Measurements from ENCODE around the gene CUTA.
"Not testable (repeated sequence)": the region's sequence is repeated elsewhere in the genome, so short reads cannot be mapped to it uniquely, and the experiment has no call there.

The CUTA gene

DNA sequence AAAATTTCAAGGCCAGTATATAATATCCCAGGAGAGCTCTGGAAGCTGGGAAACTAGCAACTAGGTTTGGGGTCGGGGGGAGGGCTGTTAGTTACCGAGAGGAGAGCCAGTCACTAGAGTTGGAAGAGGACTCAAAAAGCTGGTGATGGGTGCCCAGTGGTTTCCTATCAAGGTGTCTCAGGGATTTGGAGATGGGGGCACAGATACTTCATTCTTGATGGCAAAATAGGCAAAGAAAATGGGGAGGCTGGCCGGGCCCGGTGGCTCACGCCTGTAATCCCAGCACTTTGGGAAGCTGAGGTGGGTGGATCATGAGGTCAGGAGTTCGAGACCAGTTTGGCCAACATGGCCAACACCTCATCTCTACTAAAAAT, 6.3 kb downstream of the CUTA start:
- Histone ChIP-seq H3K27me3 (ENCODE audit: low read depth) (no peaks in the 10 kb centered on the region), H3K9me3 (no peaks in the 10 kb centered on the region), H3K36me3 (replicated peaks) (peaks cover 45% of the 10 kb centered on the region), H3K4me1 (peaks cover 12% of the 10 kb centered on the region), H3K4me3 (peak overlapping the region; percentile 46)
- in situ Hi-C loops (cut with MboI; ENCODE audit: low sequenced_read_pairs): no loop called here
- no peak for DNase-seq (ENCODE audit: low spot score in 2 of 2)

DNA sequence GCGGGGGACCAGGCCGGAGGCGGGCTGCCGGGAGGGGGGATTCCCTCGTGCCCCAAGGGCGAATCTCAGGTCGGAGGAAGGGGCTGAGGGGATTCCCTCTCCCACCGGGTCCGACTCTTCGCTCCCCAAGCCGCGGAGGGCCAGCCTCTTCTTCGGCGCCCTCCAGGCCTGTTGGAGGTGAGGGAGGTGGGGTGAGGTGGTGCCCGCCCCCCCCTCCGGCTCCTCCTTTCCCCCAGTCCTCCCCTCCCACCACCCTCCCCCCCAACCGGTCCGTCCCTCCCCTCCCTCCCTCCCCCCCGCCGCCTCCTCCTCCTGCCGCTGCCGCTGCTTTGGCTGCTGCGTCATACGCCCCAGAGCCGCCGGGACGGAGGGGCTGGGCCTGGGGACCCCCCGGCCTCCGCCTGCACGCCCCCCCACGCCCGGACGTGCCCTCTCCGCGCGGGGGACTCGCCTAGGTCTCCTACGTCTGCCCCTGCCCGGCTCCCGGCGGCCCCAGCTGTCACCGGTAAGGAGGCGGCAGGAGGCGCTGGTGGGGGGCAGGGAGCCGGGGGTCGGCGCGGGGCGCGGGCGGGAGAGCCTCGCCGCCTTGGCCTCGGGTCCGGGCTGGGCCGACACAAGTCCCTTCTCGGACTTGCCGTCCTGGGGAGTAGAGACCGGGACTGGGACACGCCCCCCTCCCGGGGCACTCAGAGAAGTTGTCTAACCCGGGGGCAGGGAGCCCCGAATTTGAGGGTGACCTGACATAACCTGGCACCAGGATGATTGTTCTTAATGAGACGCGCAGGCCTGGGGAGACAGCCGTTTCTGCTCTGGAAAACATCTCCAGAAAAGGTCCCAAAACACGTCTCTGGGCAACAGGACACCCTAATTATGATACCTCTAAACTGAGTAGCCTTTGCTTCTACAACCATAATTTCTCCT, 6.9 kb downstream of the CUTA start, which contains the start of gene PHF1:
PHF1 (plus strand) TSS at position 304 of the 921 bp plus-strand sequence. CDS start 1,250 bp downstream, outside the sequence.
- in situ Hi-C loops (cut with MboI; ENCODE audit: low sequenced_read_pairs): no loop called here
- peaks cover 6% of the 10 kb centered on the region for H3K4me1 ChIP-seq
- no peaks in the 10 kb centered on the region for H3K9me3 ChIP-seq
- DNase-seq (ENCODE audit: low spot score in 2 of 2): peak in 1 of 2 experiments; percentile 64
- H3K27me3 ChIP-seq (ENCODE audit: low read depth): no peaks in the 10 kb centered on the region
- peaks cover 47% of the 10 kb centered on the region for H3K36me3 ChIP-seq (replicated peaks)
- H3K4me3 ChIP-seq: peak within 1 kb of the TSS; percentile 46

DNA sequence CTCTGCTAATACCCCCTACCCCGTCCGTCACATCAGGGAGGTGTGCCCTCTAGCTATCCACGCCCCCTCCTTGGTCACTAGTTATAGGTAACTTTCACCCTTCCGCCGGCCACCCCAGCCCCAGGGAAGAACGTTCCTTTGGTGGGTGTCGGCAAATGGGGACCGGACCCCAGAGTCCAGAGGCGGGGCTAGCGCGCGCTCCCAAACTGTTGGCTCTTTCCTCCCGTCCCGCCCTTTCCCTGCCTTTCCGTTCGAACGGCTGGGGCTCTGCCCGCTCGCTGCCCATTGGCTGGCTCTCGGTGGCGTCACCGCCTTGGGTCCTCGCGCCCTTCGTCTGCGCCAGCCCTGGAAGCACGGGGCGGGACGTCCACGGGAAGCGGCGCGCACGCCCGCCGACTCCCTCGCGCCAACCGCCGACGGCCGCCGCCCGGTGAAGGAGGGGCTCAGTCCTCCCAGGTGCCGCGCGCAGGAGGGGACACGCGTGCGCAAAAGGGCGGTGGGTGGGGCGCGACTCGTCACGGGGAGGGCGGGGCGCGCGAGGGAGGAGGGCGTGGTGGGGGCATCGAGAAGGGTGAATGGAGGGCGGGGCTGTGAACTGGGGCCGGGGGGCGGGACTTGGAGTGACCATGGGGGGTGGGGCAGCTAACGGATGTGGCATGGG, 7.7 kb downstream of the CUTA start:
- Histone ChIP-seq H3K9me3 (no peaks in the 10 kb centered on the region), H3K36me3 (replicated peaks) (peaks cover 47% of the 10 kb centered on the region), H3K4me1 (peaks cover 6% of the 10 kb centered on the region), H3K27me3 (ENCODE audit: low read depth) (no peaks in the 10 kb centered on the region), H3K4me3 (peak overlapping the region; percentile 46)
- in situ Hi-C loops (cut with MboI; ENCODE audit: low sequenced_read_pairs): no loop called here
- DNase-seq (ENCODE audit: low spot score in 2 of 2): peak; percentile 93 to 98

DNA sequence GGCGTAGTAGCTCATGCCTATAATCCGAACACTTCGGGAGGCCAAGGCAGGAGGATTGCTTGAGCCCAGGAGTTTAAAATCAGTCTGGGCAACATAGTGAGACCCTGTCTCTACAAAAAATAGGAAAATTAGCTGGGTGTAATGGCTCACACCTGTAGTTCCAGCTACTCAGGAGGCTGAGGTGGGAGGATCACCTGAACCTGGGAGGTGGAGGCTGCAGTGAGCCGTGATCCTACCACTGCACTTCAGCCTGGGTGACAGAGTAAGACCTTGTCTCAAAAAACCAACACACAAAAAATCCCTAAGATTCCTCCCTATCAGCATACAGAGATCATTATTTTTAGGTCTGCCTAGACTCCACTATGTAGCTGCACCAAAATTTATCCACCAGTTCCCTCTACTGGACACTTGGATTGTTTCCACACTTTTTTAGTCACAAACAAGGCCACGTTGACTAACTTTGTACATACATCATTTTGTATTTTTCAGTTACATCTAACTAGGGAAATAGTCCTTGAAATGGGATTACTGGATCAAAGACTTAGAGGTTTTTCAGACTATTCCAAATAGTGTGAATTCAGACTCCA, 10.7 kb downstream of the CUTA start:
- Histone ChIP-seq H3K9me3 (no peaks in the 10 kb centered on the region), H3K27me3 (ENCODE audit: low read depth) (no peaks in the 10 kb centered on the region), H3K4me1 (peaks cover 6% of the 10 kb centered on the region), H3K4me3 (no peak overlapping the region), H3K36me3 (replicated peaks) (peaks cover 60% of the 10 kb centered on the region)
- in situ Hi-C loops (cut with MboI; ENCODE audit: low sequenced_read_pairs): no loop called here
- no peak for DNase-seq (ENCODE audit: low spot score in 2 of 2)

DNA sequence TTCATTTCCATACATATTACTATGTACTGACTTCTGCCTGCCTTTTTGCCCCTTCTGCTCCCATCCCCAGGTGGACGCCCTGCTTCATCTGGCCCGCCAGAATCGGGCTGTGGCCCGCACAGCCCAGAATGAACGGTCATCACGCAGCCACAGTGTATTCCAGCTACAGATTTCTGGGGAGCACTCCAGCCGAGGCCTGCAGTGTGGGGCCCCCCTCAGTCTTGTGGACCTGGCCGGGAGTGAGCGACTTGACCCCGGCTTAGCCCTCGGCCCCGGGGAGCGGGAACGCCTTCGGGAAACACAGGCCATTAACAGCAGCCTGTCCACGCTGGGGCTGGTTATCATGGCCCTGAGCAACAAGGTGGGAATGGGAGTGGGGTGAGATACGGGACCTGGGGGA, 11.8 kb downstream of the CUTA start:
- no peak overlapping the region for H3K4me3 ChIP-seq
- DNase-seq (ENCODE audit: low spot score in 2 of 2): no peak
- peaks cover 3% of the 10 kb centered on the region; the same call in 1 of the 2 replicates for H3K4me1 ChIP-seq
- peaks cover 71% of the 10 kb centered on the region for H3K36me3 ChIP-seq (replicated peaks)
- in situ Hi-C loops (cut with MboI; ENCODE audit: low sequenced_read_pairs): no loop called here
- no peaks in the 10 kb centered on the region for H3K27me3 ChIP-seq (ENCODE audit: low read depth)
- H3K9me3 ChIP-seq: no peaks in the 10 kb centered on the region

DNA sequence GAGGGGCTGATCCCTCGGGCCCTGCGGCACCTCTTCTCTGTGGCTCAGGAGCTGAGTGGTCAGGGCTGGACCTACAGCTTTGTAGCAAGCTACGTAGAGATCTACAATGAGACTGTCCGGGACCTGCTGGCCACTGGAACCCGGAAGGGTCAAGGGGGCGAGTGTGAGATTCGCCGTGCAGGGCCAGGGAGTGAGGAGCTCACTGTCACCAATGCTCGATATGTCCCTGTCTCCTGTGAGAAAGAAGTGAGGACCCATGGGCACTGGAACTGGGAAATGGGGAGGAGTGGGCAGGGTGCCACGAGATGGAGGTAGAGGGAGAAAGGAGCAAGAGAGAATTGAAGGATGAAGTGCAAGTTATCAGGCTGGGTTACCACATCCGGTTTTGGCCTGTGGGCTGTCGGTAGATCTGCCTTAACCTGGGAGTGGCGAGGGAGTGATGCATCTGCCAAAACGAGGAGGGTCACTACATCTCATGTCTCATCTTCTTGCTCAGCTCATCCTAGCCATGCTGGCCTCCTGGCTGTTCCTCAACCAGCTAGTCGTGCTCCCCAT, 12.4 kb downstream of the CUTA start:
- no peak for DNase-seq (ENCODE audit: low spot score in 2 of 2)
- Histone ChIP-seq H3K4me1 (peaks cover 3% of the 10 kb centered on the region; the same call in 1 of the 2 replicates), H3K27me3 (ENCODE audit: low read depth) (no peaks in the 10 kb centered on the region), H3K4me3 (no peak overlapping the region), H3K36me3 (replicated peaks) (peaks cover 77% of the 10 kb centered on the region), H3K9me3 (no peaks in the 10 kb centered on the region)
- in situ Hi-C loops (cut with MboI; ENCODE audit: low sequenced_read_pairs): no loop called here

DNA sequence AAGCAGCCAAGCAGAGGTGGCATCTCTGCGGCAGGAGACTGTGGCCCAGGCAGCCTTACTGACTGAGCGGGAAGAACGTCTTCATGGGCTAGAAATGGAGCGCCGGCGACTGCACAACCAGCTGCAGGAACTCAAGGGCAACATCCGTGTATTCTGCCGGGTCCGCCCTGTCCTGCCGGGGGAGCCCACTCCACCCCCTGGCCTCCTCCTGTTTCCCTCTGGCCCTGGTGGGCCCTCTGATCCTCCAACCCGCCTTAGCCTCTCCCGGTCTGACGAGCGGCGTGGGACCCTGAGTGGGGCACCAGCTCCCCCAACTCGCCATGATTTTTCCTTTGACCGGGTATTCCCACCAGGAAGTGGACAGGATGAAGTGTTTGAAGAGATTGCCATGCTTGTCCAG, 13.0 kb downstream of the CUTA start:
- no peaks in the 10 kb centered on the region for H3K27me3 ChIP-seq (ENCODE audit: low read depth)
- DNase-seq (ENCODE audit: low spot score in 2 of 2): no peak
- in situ Hi-C loops (cut with MboI; ENCODE audit: low sequenced_read_pairs): no loop called here
- no peaks in the 10 kb centered on the region for H3K9me3 ChIP-seq
- peaks cover 2% of the 10 kb centered on the region; the same call in 1 of the 2 replicates for H3K4me1 ChIP-seq
- no peak overlapping the region for H3K4me3 ChIP-seq
- peaks cover 82% of the 10 kb centered on the region for H3K36me3 ChIP-seq (replicated peaks)

DNA sequence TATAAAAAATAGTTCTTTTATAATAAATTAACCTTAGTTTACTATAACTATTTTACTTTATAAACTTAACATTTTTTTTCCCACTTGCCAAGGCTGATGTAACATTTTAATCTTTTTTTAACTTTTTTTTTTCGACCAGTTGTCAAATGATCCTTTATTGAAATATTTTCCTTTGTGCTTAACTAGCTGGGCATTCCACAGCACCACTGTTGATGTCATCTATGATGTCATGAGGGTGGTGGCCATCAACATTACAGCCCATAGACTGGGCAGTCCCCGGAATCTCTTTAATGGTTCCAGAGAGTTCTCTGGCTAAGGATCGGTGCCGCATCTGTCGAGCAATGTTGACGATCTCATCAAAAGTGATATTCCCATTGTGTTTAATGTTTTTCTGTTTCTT, 18.0 kb downstream of the CUTA start:
- in situ Hi-C loops (cut with MboI; ENCODE audit: low sequenced_read_pairs); H3K4me3 ChIP-seq; H3K9me3 ChIP-seq; H3K4me1 ChIP-seq; DNase-seq (ENCODE audit: low spot score in 2 of 2); H3K27me3 ChIP-seq (ENCODE audit: low read depth): not testable (repeated sequence)
- peaks cover 85% of the 10 kb centered on the region for H3K36me3 ChIP-seq (replicated peaks)

DNA sequence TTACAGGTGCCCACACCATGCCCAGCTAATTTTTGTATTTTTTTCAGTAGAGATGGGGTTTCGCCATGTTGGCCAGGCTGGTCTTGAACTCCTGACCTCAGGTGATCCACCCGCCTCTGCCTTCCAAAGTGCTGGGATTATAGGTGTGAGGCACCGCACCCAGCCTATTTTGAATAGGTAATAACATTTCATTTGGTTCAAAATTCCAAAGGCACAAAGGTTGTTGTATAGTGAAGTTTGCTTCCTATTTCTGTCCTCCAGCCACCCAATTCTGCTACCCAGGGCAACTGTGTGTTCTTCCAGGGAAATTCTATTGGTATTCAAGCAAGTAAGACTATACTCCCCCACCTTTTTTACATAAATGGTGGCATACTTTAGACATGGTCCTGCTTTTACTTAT, 19.3 kb downstream of the CUTA start:
- H3K9me3 ChIP-seq; H3K4me3 ChIP-seq; in situ Hi-C loops (cut with MboI; ENCODE audit: low sequenced_read_pairs); H3K27me3 ChIP-seq (ENCODE audit: low read depth); DNase-seq (ENCODE audit: low spot score in 2 of 2): not testable (repeated sequence)
- Histone ChIP-seq H3K4me1 (peaks cover 15% of the 10 kb centered on the region), H3K36me3 (replicated peaks) (peaks cover 76% of the 10 kb centered on the region)

DNA sequence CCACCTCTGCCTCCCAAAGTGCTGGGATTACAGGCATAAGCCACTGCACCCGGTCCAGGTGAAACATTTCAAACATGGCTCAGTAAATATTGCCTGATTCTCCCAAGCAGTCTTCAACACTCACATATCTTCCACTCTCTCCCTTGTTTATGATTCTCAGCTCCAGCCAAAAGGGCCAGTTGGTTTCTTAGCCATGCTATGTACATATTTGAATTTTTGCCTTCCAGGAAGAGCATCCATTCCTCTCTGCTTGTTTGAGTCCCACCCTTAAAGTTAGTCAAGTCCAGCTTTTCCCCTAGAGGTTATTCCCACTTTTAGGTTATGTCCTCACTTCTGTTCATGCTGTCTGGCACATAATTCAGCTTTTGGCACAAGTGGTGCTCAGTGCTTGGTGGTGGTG, 20.4 kb downstream of the CUTA start:
- no peaks in the 10 kb centered on the region for H3K27me3 ChIP-seq (ENCODE audit: low read depth)
- H3K4me1 ChIP-seq: peaks cover 15% of the 10 kb centered on the region
- H3K36me3 ChIP-seq (replicated peaks): peaks cover 66% of the 10 kb centered on the region
- H3K4me3 ChIP-seq: no peak overlapping the region
- H3K9me3 ChIP-seq: no peaks in the 10 kb centered on the region
- DNase-seq (ENCODE audit: low spot score in 2 of 2): no peak
- in situ Hi-C loops (cut with MboI; ENCODE audit: low sequenced_read_pairs): no loop called here

DNA sequence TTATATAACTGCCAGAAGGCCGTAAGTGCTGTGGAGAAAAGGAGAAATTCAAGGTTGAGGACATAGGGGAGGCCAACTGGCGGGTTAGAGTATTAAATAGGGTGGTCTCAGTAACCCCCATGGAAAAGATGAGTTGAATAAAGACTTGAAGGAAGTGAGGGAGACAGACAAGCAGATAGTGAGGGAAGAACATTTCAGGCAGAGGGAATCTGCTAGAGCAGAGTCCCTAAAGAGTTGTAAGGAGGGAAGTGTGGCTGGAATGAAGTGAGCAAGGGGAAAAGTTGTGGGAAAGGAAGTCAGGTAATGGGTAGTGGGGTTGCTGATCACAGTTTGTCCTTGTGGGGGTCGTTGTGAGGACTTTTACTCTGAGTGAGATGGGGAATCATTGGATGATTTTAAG, 24.9 kb downstream of the CUTA start:
- DNase-seq (ENCODE audit: low spot score in 2 of 2): no peak
- in situ Hi-C loops (cut with MboI; ENCODE audit: low sequenced_read_pairs): no loop called here
- Histone ChIP-seq H3K4me3 (peak overlapping the region; percentile 99), H3K27me3 (ENCODE audit: low read depth) (no peaks in the 10 kb centered on the region), H3K36me3 (replicated peaks) (peaks cover 24% of the 10 kb centered on the region), H3K4me1 (peaks cover 21% of the 10 kb centered on the region), H3K9me3 (no peaks in the 10 kb centered on the region)

DNA sequence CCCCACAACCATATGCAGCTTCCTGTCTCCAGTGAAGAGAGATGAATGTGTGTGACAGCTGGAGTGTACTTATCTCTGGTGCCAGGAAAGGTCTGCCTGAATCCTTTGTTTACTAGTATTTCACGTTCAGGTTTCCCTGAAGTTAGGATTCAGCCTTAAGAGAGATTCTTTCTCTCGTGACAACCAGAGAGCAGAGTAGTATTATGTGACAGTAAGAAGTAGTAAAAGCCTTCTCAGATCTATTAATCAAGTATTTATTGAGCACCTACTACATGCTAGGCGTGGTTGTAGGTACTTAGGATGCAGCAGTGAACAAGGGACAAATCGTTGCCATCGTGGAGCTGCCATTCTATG, 25.3 kb downstream of the CUTA start:
- H3K4me3 ChIP-seq: peak overlapping the region; percentile 99
- in situ Hi-C loops (cut with MboI; ENCODE audit: low sequenced_read_pairs): no loop called here
- no peak for DNase-seq (ENCODE audit: low spot score in 2 of 2)
- peaks cover 20% of the 10 kb centered on the region for H3K36me3 ChIP-seq (replicated peaks)
- H3K9me3 ChIP-seq: no peaks in the 10 kb centered on the region
- peaks cover 21% of the 10 kb centered on the region for H3K4me1 ChIP-seq
- H3K27me3 ChIP-seq (ENCODE audit: low read depth): no peaks in the 10 kb centered on the region

DNA sequence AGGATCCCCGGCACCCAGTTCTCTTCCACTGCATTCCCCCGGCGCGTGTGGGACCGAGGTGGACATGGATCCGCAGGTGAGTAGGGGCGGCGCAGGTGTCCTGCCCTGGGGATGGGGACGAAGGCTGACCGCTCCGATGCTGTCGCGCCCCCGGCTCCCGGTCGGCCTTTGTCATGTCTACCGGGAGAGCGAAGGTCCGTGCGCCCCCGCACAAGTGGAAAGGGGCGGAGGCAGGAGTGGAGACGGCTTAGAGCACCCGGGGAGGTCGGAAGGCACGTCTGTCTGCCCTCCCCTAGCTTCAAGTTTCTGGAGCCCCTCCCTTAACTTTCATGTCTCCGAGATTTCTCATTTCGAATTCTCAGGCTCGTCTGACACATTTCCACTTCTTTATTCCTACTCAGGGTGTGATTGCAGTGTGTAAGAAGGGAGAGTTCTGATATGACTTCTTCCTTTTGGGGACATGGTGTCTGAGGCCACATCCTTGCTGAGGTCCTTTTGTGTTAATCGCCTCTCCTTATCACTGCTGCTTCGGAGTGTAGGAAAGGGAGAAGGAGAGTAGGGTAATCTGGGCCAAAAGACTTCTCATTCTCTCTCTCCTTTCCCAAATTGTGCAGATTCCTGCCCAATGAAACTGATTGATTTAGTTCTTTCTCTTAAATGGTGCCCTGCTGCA, 25.8 kb downstream of the CUTA start:
- DNase-seq (ENCODE audit: low spot score in 2 of 2): peak in 1 of 2 experiments; percentile 42
- H3K4me1 ChIP-seq: peaks cover 21% of the 10 kb centered on the region
- in situ Hi-C loops (cut with MboI; ENCODE audit: low sequenced_read_pairs): no loop called here

More for the DNA sequence above, 25.8 kb downstream of the CUTA start:
- Histone ChIP-seq H3K27me3 (ENCODE audit: low read depth) (no peaks in the 10 kb centered on the region), H3K4me3 (peak overlapping the region; percentile 99), H3K9me3 (no peaks in the 10 kb centered on the region), H3K36me3 (replicated peaks) (peaks cover 17% of the 10 kb centered on the region)

Data from HAP-1 (cell line).